ENCODE results near the gene NDUFA12. TPM values are rescaled to one million over a fixed set of nuclear protein-coding genes. Genes with fewer than 3 reads are reported as not detected.

The NDUFA12 gene
- total and polyA plus RNA-seq, 2 of the 4 experiments (the other 2 are of a cell fraction), result 116 to 135 TPM

GRCh38 chr12:95034750-95035149, 31.3 kb upstream of the NDUFA12 start:
- Histone ChIP-seq H4K20me1 (ENCODE audit: insufficient read depth, low read length) (no peaks in the 10 kb centered on the region), H3K4me3 (ENCODE audit: insufficient read depth, low read depth, low read length) (no peak overlapping the region), H2AFZ (replicated peaks; ENCODE audit: low read length, poor library complexity) (no peak overlapping the region), H2AK9ac (replicated peaks; ENCODE audit: low read depth, low read length, poor library complexity) (no peak overlapping the region), H3K9me1 (ENCODE audit: insufficient read depth, low read length) (no peaks in the 10 kb centered on the region), H3K18ac (ENCODE audit: low read depth, low read length) (no peak overlapping the region), H2BK15ac (ENCODE audit: low read depth, low read length) (no peak overlapping the region), H3K9ac (ENCODE audit: low read depth, low read length) (no peak overlapping the region), H2BK120ac (ENCODE audit: low read depth, low read length) (no peak overlapping the region), H3K56ac (ENCODE audit: extremely low read depth, insufficient read depth, low read length) (no peak overlapping the region), H3K9me3 (ENCODE audit: control insufficient read depth, insufficient read depth, low read length) (no peaks in the 10 kb centered on the region), H4K8ac (ENCODE audit: low read depth in 2 of 2, low read length in 2 of 2) (no peak overlapping the region), H4K91ac (ENCODE audit: insufficient read depth, low read depth, low read length) (no peak overlapping the region), H4K5ac (ENCODE audit: low read depth, low read length) (no peak overlapping the region), H3K23ac (ENCODE audit: low read depth, low read length) (no peak overlapping the region), H2BK5ac (ENCODE audit: low read depth, low read length, poor library complexity, severe bottlenecking) (no peak overlapping the region), H3K4me1 (ENCODE audit: control insufficient read depth, insufficient read depth, low read length) (no peaks in the 10 kb centered on the region), H3K14ac (replicated peaks; ENCODE audit: low read depth, low read length) (no peak overlapping the region), H2BK20ac (ENCODE audit: low read depth, low read length) (no peak overlapping the region), H3K36me3 (ENCODE audit: control insufficient read depth, insufficient read depth, low read length) (peaks cover 11% of the 10 kb centered on the region; the same call in 1 of the 2 replicates), H3K79me1 (ENCODE audit: low read depth in 1 of 2, low read length in 2 of 2) (no peaks in the 10 kb centered on the region; a peak in 1 of 4 replicates), H2AK5ac (ENCODE audit: low read depth, low read length) (no peak overlapping the region), H3K27ac (ENCODE audit: insufficient read depth, low read length) (no peak overlapping the region), H3K27me3 (ENCODE audit: control insufficient read depth, insufficient read depth, low read length) (no peaks in the 10 kb centered on the region), H3K4me2 (ENCODE audit: low read depth, low read length) (no peak overlapping the region), H3K4ac (ENCODE audit: low read depth, low read length) (no peak overlapping the region)
- TF ChIP-seq CHD1 (IDR thresholded peaks at IDR 0.05; ENCODE audit: low read depth, low read length) (no peak), MAZ (IDR thresholded peaks at IDR 0.05; ENCODE audit: borderline replicate concordance, low read depth, low read length) (no peak), RCOR1 (IDR thresholded peaks at IDR 0.05; ENCODE audit: insufficient replicate concordance, low read length) (no peak), FOS (IDR thresholded peaks at IDR 0.05; ENCODE audit: low read depth, low read length) (no peak), POLR2A (IDR thresholded peaks at IDR 0.05; ENCODE audit: low read depth, low read length) (no peak), CTCF (conservative IDR thresholded peaks at IDR 0.05; ENCODE audit: low read depth, low read length) (no peak), RFX5 (IDR thresholded peaks at IDR 0.05; ENCODE audit: low read depth, low read length) (no peak), RAD21 (IDR thresholded peaks at IDR 0.05; ENCODE audit: low read length) (no peak), MAFK (IDR thresholded peaks at IDR 0.05; ENCODE audit: low read depth, low read length) (no peak), SMC3 (IDR thresholded peaks at IDR 0.05; ENCODE audit: low read depth, low read length) (no peak), CEBPB (IDR thresholded peaks at IDR 0.05; ENCODE audit: low read depth, low read length) (no peak), NFE2L2 (IDR thresholded peaks at IDR 0.05; ENCODE audit: low read depth, low read length) (no peak), MXI1 (IDR thresholded peaks at IDR 0.05; ENCODE audit: borderline replicate concordance, low read depth, low read length) (no peak), ELK1 (IDR thresholded peaks at IDR 0.05; ENCODE audit: borderline replicate concordance, low read depth, low read length) (no peak), BHLHE40 (IDR thresholded peaks at IDR 0.05; ENCODE audit: low read depth, low read length) (no peak)
- TF ChIP-seq, protein P1, sequence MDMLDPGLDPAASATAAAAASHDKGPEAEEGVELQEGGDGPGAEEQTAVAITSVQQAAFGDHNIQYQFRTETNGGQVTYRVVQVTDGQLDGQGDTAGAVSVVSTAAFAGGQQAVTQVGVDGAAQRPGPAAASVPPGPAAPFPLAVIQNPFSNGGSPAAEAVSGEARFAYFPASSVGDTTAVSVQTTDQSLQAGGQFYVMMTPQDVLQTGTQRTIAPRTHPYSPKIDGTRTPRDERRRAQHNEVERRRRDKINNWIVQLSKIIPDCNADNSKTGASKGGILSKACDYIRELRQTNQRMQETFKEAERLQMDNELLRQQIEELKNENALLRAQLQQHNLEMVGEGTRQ (IDR thresholded peaks at IDR 0.05; ENCODE audit: low read depth, low read length), result no peak
- POLR2A ChIA-PET (ENCODE audit: unreplicated experiment), result no interaction called here
- BruUV-seq (replicated peaks), result no TSS peak
- in situ Hi-C loops (cut with MboI; ENCODE audit: low sequenced_read_pairs) (no loop called here), dilution Hi-C loops (cut with HindIII; ENCODE audit: low sequenced_read_pairs, unreplicated experiment) (no loop called here), intact Hi-C loops (cut with micrococcal nuclease) (no loop called here)
- no peak for ATAC-seq (ENCODE audit: low read depth)
- no peak for DNase-seq
- WGBS, 2 experiments (ENCODE audit: extremely low coverage in 2 of 2, insufficient read length in 1 of 2), result no CpG with 5 or more reads among the region's 1 CpG
- CTCF ChIA-PET, result no interaction called here
